CD4-positive, alpha-beta T cell treated with Interleukin-12 subunit alpha and Interleukin-12 subunit beta, for 1 hour (primary cell): ENCODE data around the gene COL19A1.

ENCODE experiments used
- DNase-seq: peaks from one replicate; pipeline ENCODE4 v3.0.0-alpha.2; 2020

COL19A1 gene

DNA sequence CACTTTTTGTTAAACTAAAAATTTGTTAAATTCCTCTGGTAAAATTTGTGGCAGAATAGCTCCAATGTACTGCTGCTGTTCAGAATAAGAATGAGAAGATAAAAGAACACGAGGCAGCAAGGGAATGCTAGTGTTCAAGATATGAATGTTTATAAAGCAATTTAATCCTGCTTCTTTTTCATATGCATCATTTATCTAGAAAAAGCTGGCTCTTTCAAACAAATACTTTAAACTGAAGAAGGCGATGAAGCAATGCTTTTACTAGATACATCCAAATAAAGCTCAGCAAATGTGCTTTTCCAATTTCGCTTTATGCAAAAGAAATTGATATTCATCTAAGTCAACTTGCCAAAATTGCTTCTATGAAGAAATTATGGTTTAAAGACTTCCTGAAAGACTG is 370.0 kb downstream of the COL19A1 start:
- DNase-seq = no peak

DNA sequence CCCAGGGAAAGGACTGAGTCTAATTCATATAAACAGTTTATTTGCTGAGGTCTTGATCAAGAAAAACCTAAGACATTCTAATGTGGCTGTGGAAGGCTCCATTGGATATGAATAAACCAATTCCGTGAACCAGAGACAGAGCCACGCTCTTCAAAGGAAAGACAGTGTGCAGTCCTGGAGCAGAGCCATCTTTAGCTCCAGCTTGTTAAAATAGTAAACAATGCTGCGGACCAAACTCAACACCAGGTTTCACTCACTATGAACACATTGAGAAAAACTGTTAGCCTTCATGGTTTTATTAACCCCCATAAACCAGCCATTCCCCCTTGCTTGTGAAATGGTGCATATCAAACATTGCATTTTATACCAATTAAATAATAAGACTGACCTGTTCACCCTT is 374.7 kb downstream of the COL19A1 start:
- no peak for DNase-seq

DNA sequence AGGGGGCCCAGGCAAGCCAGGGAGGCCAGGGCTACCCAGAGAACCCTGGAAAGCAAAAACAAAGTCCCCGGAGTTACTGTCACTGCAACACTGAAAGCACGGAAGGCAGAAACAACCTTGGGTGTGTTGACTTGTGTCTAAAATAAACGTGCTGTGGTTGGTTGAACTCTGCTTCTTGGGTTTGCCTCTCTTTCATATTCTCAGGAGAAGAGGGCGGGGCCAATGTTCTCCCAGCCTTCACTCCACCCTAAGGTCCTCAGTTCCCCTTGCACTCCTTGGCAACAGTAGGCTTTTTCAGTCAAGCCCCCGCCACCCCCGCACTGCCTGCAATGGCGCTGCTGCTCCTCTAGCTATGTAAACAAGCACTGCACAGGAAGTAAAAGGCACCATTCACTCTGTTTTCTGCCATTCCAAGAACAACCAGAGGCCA is 375.6 kb downstream of the COL19A1 start:
- no peak for DNase-seq

DNA sequence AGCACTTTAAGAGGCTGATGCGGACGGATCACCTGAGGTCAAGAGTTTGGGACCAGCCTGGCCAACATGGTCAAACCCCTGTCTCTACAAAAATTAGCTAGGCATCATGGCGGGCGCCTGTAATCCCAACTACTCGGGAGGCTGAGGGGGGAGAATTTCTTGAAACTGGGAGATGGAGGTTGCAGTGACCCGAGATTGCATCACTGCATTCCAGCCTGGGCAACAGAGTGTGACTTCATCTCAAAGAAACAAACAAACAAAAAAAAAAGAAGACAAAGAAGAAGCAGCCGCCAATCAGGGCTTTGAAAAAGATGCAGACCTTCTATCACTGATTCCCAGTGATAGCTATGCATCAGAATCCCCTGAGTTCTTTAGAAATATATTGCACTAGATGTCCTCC is 379.8 kb downstream of the COL19A1 start:
- DNase-seq = no peak

DNA sequence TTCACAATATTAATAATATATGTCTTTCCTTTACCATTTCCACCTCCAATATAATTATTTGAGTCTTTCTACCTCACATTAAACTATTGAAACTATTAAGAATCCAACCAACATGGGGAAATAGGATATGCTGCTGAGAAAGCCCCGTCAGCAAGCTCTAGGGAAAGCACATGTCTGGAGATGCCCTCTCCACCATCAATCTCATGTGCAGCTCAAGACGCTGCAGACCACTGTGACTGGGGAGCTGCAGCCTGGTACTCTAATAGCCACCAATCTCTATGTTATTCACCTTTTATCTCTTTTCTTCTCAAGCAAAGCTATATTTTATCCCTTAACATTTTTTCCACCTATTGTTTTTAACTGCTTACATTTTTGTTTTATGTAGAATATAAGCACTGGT is 386.2 kb downstream of the COL19A1 start:
- DNase-seq = no peak

DNA sequence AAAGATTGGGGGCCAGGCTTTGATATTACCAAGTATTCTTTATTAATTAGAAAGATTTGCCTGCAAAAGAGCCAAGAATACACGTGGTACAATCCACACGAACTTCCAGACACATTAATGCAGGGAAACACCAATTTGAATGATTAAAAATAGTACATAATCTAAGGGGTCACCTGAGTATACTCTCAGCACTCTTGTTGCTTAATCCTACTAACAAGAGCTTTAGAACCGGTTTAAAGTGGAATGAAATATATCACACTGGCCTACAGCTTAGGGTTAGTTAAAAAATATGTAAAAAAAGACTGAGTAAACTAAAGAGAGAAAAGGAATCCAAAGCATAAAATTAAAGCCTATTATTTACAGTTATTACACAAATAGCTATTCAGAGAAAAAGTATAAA is 387.6 kb downstream of the COL19A1 start:
- DNase-seq = no peak

DNA sequence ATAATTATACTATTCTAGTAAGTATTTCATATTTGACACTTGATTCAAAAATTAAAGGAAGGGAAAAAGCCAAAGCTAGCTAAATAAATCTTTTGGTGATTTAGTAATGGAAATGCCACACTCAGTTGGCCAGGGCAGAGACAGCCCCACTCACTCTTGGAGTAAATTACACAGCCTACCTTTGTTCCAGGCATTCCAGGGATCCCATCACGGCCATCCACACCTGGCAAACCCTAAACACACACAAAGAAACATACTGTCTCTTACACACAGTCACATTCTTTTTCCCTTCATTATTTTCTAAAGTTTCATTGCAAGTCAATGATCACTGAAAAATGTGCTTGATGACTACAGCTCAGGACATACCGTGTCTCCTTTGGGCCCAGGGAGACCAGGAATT is 388.4 kb downstream of the COL19A1 start:
- no peak for DNase-seq

DNA sequence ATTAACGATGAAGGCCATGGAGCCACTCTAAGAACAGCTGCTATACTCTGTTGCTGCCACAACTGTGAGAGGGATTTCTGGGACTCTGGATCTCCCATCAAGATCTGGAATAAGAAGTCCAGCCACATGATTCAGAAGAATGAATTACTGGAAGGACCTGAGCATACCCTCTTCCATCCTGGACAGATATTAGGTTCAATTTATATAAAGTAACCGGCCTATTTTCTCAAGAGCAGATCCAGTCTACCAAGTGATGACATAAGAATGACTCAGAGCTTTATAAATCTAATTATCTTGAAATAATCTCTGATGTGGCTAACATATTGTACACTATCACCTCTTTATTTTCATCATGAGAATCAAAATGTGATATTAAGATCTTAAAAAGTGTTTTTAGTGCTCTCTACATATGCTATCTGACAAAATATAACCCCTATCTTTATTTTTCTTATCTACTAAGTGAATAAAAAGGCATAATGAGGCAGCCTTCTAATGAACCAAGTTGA is 391.5 kb downstream of the COL19A1 start:
- DNase-seq = no peak

DNA sequence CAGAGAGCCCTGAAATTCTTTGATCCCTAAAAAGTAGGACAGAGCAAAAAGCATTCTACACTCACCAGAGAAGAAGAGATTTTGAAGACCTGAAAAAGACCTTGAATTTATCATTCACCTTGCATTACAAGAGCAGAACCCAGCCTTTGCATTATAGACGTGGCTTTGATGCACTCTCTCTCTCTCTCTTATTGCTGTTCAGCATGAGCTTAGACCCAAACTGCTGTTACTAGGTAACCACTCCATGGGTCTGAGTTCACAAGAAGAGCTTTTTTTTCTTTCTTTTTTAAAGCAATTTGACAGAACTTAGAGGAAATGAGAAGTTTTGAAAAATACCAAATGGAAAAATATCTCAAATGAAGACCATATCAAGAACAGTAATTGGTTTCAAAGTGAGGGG is 392.1 kb downstream of the COL19A1 start:
- DNase-seq = no peak
